Activated CD8-positive, alpha-beta memory T cell treated with anti-CD3 and anti-CD28 coated beads for 48 hours (primary cell): ENCODE data around the gene FBXO15.

Experiments used
- DNase-seq, 3 experiments: peaks; one replicate each; pipeline ENCODE4 v3.0.0-alpha.2; 2020; ENCODE audit warnings: low read depth in 2 of 3, low spot score in 2 of 3

FBXO15 gene

DNA sequence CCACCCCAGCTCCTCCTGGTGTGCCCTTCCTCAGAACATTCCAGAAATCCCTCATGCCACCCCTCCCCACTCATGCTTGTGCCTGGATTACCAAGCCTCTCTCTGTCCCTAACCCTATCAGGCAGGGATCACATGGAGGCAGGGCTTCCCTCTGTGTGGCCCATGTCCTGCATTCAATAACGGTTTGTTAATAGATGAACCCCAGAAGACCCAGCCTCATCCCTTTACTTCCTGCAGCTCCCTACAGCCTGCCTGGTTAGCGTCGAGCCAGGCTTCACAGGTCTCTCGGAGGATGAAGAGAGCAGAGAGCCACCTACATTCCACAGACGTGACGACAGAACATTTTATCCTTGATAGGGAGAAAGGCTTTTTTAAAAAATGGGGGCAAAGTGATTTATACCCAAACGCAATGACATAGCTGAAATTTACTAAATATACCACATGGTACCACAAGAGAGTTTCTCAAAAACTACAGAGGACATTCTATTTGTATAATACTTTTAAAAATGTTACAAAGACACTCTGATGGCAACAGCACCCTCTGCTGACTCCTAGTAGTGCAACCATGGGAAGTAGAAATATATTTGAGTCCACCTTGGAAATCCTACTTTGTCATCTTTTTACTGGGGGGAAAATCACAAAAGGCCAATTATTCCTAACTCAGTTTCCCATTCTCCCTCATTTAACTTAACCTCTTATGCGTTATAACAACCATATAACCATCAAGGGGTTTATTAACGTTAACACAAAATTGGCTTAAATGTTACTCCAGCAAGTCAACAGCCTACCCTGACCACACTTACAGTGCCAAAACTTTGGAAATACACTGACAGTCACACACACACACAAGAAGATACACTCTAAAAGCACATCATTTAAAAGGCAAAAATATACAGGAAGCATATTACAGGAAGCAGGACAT, 30.7 kb downstream of the FBXO15 start:
- no peak for DNase-seq

DNA sequence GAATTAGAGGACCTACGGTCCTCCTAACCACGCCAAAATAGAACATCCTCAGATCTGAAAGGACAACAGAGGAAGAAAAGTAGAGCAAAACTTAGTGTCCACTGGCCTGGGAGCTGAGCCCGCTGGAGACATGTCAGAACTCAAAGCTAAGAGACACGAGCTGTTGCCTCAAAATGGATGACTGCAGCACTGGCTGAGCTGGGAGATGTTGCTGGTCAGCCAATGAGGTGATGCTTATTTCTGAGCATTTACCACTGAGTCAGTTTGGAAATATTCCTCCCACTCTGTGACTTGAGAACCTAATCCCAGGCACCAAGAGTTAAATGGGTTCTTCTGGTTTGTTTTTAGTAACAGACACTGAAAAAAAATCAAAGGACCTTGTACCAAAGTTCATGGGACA, 32.6 kb downstream of the FBXO15 start:
- DNase-seq, result no peak

DNA sequence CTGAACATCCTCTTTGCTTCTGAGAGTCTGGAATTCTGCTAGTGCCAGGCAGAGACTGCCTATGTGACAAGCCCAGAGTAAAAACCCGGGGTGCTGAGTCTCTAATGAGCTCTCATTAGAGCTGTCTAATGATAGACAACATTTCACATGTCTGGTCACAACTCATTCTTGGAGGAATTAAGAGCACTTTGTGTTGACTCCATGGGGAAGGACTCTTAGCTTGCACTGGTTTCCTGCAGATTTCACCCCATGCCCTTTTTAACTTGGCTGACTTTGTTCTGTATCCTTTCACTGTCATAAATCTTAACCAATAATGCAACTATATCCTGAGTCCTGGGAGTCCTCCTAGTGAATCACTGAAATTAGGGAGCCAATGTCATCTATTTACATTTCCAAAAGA, 33.5 kb downstream of the FBXO15 start:
- DNase-seq, result no peak

DNA sequence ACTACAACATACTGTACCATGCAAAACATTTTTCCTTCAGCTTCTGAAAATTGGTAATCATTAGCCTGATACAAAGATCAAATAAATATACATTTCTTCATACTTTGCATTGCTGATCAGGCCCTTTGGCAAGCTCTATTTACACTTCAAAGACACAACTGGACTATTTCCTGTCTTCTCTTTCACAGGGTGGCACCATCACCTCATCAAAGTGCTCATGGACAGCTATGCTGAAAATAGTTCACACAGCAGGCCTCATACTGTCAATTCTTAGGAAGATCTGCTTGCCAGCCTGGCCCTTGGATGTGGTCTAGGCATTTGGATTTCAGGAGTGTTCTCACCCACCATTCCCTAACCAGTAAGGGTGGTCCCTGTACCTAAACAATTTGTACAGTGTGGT, 33.9 kb downstream of the FBXO15 start:
- DNase-seq, result no peak

DNA sequence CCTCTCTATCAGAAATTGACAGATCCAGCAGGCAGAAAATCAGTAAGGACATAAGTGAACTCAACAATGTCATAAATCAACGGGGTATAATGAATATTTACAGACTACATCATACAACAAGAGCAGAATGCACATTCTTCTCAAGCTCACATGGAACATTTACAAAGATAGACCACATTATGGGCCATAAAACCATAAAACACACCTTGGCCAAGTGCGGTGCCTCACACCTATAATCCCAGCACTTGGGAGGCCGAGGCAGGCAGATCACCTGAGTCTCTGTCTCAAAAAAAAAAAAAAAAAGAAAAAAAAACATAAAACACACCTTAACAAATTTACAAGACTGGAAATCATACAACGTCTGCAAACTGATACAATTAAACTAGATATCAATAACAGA, 36.7 kb downstream of the FBXO15 start:
- no peak for DNase-seq

DNA sequence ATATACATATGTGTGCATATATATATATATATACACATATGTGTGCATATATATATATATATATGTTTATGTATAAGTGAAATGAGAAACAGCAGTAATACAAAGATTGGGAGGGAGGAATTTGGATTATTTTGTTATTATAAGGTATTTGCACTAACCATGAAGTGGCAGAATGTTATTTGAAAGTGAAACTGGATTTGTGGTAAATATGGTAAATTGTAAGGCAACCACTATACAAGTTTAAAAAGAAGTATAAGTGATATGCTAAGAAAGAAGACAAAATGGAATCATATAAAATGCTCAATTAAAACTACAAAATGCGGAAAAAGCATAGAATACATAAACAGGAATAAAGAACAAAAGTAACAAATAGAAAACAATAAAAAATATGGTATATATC, 37.5 kb downstream of the FBXO15 start:
- no peak for DNase-seq

DNA sequence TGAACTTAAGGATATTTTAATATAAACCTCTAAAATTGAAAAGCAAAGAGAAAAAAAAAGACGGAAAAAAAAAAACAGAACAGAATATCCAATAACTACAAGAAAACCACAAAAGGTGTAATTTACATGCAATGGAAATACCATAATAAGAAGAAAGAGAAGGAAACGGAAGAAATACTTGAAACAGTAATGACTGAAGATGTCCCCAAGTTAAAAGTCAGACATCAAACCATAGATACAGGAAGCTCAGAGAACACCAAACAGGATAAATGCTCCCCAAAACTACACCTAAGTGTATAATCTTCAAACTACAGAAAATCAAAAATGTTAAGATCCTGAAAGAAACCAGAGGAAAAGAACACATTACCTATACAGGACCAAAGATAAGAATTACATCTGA, 39.2 kb downstream of the FBXO15 start:
- DNase-seq, result no peak

DNA sequence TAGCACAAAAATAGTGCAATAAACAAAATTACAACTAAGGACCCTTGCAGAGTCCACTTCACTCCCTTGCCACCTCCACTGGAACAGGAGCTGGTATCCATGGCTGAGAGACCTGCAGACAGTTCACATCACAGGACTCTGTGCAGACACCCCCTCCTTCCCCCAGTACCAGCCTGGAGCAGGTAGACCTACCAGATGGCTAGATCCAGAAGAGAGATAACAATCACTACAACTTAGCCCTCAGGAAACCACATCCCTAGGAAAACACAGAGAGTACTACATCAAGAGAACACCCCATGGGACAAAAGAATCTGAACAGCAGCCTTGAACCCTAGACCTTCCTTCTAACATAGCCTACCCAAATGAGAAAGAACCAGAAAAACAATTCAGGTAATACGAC, 49.8 kb downstream of the FBXO15 start:
- DNase-seq, result no peak

DNA sequence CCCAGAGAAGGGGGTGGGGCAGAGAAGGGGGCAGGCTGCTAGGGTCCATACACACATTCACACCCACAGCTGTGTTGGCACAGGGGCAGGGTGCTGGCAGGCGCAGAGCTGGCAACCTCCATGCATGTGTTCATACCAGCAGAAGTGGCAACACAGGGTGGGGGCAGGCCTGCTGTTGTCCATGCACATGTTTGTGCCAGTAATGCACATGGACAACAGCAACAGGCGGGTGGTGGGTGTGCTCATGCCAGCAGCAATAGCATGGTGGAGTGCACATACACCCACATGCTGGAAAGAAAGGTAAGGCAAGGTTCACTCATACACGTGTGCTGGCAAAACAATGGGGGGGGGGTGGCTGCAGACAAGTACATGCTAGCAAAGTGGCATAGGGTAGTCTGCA, 54.7 kb downstream of the FBXO15 start:
- DNase-seq, result no peak

DNA sequence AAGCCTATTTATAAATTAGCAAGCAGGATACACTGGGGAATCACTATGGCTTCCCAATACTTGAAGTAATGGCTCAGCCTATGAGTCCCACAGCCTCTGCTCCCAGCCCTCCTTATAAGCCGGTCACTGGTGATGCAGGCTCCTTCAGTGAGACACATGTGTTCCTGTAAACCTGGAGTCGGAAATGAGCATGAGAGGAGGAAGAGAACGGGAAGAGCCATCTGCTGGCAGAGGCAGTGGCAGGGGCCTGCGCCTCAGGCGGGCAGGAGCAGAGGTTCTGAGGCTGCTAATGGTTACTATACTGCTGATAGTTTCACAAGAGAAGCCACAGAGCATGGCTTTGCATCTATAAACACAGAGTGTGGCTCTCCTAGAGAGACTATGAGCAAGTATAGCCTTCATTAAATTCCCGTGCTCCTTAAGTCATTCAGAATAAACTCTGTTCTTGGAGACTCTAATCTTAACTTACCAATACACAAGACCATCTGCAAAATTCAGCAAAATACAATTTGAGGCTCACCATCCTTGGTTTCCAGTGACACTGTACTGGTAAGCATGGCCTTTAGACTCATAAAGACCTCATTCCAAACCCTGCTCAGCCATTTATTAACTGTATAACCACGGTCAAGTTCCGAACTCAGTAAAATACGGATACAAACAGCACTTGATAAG, 63.3 kb downstream of the FBXO15 start:
- no peak for DNase-seq

DNA sequence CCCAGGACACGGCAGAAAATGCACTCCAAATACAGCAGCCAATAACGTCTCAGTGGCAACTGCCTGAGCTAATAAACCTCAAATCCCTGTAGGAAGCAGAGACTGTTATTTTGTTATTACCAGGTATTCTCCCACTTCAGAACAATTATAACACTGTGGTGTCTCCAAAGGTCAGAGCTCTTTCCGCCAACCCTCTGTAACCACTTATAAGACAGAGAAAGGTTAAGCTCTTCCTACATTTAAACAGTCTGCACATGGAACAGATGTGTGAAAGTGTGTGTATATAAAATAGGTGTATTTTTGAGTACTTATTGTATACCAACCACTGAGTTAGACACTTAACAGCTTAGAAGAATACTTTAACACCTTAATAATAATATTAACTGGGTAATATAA, 64.1 kb downstream of the FBXO15 start:
- DNase-seq, result no peak

DNA sequence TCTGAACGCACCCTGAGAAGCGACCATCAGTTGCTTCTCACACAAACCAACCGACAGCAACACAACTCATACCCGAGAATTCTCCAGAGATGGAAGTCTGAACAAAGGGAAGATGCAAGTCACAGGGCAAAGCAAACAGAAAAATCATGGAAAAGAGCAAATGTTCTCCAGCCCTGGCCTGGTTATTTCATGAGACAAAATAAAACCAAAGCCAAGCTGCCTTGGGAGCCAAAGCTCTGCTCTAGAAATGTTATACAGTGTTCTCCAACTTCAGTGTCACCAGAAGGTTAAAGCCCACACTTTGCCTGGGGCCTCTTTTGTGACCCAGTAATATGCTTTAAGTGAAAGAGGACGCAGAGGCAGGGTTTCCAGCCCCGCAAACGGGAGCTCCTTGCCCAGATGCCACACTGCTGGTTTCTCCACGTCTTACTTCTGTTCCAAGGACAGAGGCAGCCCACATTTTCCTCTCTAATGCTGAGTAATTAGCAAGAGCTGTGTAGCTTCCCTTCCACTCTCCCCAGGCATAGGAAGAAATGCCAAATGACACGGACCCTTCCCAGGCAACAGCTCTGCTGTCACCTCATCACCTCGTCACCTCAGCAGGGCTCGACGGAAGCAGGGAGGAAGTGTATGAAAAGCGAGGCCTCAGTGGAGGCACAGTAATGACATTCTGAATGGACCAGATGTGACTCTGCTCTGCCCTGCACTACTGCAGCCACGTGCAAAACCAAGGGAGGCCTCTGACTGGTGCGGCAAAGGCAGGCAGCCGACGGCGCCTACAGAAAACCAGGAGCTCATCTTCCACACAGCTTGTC, 64.7 kb downstream of the FBXO15 start:
- no peak for DNase-seq

DNA sequence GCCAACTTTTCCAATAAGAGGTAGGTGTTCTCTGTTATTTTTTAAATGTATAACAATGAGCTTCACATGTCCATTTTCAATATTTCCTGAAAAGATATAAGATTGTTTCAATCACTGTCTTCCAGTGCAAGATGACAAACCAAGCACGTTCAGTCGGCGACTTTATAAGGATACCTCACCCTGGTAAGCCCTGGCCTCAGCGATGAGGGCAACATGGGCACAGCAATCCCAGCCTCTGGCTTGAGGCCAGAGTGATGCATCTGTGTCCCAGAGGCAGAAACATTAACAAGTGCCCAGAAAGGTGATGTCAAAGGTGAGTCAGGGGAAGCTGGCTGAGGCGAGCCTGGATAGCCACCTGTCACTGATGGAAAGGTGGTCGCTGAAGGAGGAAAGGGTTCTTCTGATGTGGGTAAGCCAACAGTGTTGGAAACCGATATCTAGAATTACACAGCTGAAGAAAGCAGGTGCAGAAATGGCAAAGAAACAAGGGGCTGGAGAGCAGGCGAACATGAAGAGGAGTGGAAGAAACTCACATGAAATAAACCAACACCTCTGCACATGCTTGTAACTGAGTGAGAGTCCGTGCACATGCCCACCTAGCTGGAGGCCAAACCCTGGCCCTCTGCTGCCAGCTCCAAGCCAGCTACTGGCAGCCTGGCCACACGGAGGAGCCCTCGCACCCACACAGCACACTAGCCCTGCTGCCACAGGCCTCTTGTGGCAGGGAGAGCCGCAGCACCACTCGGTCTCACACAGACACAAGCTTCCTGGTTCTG, 65.5 kb downstream of the FBXO15 start:
- peak in 1 of 3 experiments; percentile 34 for DNase-seq

DNA sequence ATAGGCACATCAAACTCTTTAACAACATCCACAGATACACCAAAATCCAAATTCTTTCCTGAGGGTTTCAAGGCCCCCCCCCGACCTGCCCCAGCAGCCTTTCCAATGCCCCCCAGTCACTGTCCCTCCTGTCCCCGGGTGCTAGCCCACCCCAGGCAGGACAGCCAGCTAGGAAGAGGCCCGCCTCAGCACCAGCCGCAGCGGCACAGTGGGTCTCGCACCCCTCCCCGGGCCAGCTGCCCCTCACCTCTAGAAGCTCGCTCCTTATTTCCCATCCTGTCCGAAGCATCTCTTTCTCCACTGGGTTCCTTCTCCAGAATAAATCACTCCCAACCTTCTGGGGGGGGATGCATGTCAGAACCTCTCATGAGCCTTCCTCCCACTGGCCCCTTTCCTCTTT, 69.4 kb downstream of the FBXO15 start:
- DNase-seq, result no peak

DNA sequence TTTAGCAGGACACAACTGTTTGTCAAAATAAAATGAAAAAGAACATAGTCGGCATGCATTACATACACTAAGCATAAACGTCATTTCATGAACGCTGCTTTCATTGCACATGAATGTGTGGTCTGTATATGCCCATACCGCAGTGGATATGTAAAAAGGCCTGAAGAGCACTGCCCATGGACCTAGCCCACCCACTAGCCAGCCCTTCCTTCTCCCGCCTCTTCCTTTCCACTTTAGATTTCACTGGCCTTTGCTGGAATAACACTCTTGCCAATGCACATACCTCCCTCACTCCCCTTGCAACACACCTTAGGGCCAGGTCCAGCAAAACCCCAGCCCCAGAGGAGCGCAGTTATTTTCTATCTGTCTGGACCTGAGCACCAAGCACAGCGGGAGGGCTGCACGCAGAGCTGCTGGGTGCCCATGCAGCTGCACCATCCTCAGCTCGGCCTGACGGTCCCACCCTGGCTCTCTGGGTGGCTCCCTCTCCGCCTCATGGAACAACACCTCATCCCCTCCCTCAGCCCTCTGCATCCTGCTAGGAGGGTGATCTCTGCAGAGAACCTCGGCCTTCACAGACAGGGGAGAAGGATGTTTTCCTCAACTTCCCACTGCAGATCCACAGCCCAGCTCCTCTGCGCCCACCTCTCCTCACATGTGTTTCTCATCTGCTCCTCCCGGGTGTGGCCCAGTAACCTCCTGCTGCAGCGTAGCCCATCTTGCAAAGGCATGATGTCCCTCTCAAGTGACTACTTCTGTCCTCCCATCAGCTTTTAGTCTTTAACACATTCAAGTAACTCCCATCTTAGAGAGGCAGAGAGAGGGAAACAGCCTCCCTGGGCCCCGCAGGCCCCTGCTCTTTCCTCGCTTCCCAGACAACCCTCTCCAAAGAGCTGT, 72.7 kb downstream of the FBXO15 start:
- DNase-seq, result no peak

DNA sequence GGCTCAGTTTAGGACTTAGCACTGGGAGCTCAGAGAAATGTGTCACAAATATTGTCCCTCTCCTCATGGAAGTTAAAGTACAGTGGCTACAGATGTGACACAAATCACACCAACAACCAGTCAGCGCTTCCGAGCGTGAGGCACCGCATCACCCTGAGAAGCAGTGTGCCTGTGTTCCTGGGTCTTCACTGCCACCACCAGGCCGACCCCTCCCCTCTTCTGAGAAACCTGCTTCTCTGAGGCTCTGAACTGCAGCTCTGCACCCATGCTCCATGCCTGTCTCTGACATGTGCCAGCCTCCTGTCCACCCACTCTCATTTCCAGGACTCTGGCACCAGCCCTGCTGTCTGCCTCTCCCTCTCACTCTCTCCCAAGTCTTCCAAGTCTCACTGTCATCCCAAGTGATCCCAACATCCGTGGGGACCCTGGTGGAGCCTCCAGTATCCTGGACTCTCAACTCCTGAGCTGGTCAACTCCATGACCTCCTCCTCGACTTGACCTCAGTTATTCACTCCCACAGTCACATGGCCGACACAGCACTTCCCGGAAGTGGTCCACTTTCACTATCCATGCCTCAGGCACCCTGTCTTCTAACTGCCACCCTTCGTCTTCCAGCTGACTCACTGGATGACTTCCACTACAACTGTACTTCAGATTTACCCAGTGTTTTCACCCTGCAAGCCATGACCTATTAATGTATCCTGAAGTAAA, 73.5 kb downstream of the FBXO15 start:
- no peak for DNase-seq

DNA sequence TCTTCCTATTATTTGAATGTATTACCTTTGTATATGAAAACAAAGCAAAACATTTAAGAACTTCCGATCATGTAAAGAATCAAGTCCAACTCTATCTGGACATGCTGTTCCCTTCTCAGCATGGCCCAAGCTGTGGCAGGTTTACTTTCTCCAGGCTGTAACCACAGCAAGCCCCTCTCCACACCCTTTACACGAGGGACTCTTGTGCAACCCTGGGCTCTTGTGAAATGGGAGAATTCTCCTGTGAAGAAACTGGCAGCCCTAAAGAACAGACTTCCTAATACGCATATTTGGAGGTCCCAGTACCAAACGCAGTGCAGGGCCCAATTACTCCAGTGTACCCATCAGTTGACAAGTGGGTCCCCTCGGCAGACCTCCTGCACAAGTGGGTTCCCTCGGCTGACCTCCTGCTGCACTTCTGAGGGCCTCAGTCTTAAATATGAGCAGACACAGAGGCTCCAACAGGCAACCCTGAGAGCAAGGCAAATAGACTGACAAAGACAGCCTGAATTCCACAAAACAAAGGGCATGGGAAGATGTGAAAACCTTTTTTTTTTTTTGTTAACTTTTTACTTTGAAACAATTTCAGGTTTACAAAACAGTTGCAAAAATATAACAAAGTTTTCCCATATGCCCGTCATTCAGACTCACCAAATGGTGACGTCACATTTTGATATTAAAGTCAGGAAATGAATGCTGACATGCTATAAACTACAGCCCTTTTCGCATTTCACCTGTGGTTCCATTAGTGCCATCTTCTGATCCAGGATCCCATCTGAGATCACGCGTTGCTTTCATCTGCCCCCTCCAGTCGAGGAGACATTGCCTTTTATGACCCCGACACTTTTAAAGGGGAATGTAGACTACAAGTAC, 78.2 kb downstream of the FBXO15 start:
- DNase-seq, result no peak

DNA sequence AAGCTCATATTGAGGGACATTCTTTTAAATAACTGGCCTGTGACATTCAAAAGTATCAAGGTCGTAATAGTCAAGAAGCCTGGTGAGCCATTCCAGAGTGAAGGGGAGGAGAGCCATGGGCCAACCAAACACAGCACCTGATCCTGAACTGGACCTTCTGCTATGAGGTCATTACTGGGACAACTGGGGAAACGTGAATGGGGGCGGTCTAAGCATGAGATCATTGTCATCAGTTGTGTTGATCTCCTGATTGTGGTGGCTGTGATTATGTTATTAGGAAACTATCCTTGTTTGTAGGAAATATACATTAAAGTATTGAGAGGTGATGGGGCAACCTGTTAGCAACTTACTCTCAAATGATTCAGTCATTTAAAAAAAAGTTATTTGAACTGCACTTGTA, 79.3 kb downstream of the FBXO15 start:
- DNase-seq, result no peak
